Bronchial epithelial cell (primary cell): ENCODE measurements around the gene OR4N5. TPM values are rescaled to one million over a fixed set of nuclear protein-coding genes. Genes with fewer than 3 reads are reported as not detected.
"Not testable (repeated sequence)": the region's sequence is repeated elsewhere in the genome, so short reads cannot be mapped to it uniquely, and the experiment has no call there.

Experiments
- DNase-seq: peaks from one replicate; pipeline ENCODE4 v3.0.0-alpha.2; 2010; ENCODE audit warnings: low read depth
- FAIRE-seq: peaks from 2 replicates; lab custom pipeline; 2011; peaks lifted over from hg19 to GRCh38; lab: Jason Lieb, UNC
- H3K27me3 ChIP-seq: 2 replicates; pipeline ENCODE4 v1.5.1; 2011; ENCODE audit warnings: low read length; ENCODE audit not compliant: control insufficient read depth, insufficient read depth
- H3K36me3 ChIP-seq: 2 replicates; pipeline ENCODE4 v1.5.1; 2011; ENCODE audit warnings: low read length; ENCODE audit not compliant: control insufficient read depth, insufficient read depth
- H3K4me3 ChIP-seq: 2 replicates; pipeline ENCODE4 v1.5.1; 2011; ENCODE audit warnings: mild to moderate bottlenecking, low read depth, low read length, control low read depth
- CTCF ChIP-seq: IDR thresholded peaks from 2 replicates; pipeline ENCODE4 v1.5.1; 2011; ENCODE audit warnings: mild to moderate bottlenecking, moderate library complexity, low read length, control low read depth, inconsistent platforms; ENCODE audit not compliant: insufficient read depth, severe bottlenecking
- total RNA-seq: library from RNA; depleted of rRNA; stranded (reverse); fragments of >200 nt; gene quantifications from 2 replicates; pipeline ENCODE4 v1.2.1, GENCODE V29; 2014

The OR4N5 gene
- total RNA-seq, 1 donor from 2014 or later, result not detected

- TF ChIP-seq CTCF, result no peak
- no peak overlapping the region for H3K4me3 ChIP-seq
- DNase-seq, result no peak
- H3K36me3 ChIP-seq, result no peaks in the 10 kb centered on the region
- no peaks in the 10 kb centered on the region for H3K27me3 ChIP-seq
- FAIRE-seq, result no peak
Observed at GRCh38 chr14:20116748-20117147, 21.9 kb upstream of the OR4N5 start.

GRCh38 chr14:20118795-20119194 lies 19.8 kb upstream of the OR4N5 start:
- H3K27me3 ChIP-seq, result no peaks in the 10 kb centered on the region
- DNase-seq (no peak), FAIRE-seq (no peak)
- no peak for TF ChIP-seq CTCF
- no peak overlapping the region for H3K4me3 ChIP-seq
- no peaks in the 10 kb centered on the region for H3K36me3 ChIP-seq

GRCh38 chr14:20143911-20144310 lies 5.3 kb downstream of the OR4N5 start:
- Histone ChIP-seq H3K4me3 (no peak overlapping the region), H3K27me3 (no peaks in the 10 kb centered on the region), H3K36me3 (no peaks in the 10 kb centered on the region)
- FAIRE-seq (no peak), DNase-seq (no peak)
- TF ChIP-seq CTCF, result no peak

GRCh38 chr14:20144820-20145219 lies 6.2 kb downstream of the OR4N5 start:
- no peak for TF ChIP-seq CTCF
- no peak for DNase-seq

GRCh38 chr14:20164462-20164861 lies 25.8 kb downstream of the OR4N5 start:
- TF ChIP-seq CTCF, result no peak
- Histone ChIP-seq H3K36me3 (no peaks in the 10 kb centered on the region), H3K27me3 (no peaks in the 10 kb centered on the region), H3K4me3 (no peak overlapping the region)
- no peak for FAIRE-seq
- DNase-seq, result no peak

More at GRCh38 chr14:20144820-20145219, 6.2 kb downstream of the OR4N5 start:
- FAIRE-seq, result no peak
- Histone ChIP-seq H3K27me3 (no peaks in the 10 kb centered on the region), H3K4me3 (no peak overlapping the region), H3K36me3 (no peaks in the 10 kb centered on the region)

GRCh38 chr14:20167091-20167490 lies 28.5 kb downstream of the OR4N5 start:
- no peak for TF ChIP-seq CTCF
- Histone ChIP-seq H3K27me3 (no peaks in the 10 kb centered on the region), H3K4me3 (no peak overlapping the region), H3K36me3 (no peaks in the 10 kb centered on the region)
- DNase-seq (no peak), FAIRE-seq (no peak)

GRCh38 chr14:20169852-20170251 lies 31.2 kb downstream of the OR4N5 start:
- not testable (repeated sequence) for FAIRE-seq, H3K27me3 ChIP-seq, H3K4me3 ChIP-seq, H3K36me3 ChIP-seq
- DNase-seq, result peak; percentile 41

GRCh38 chr14:20174205-20174604 lies 35.6 kb downstream of the OR4N5 start:
- not testable (repeated sequence) for H3K36me3 ChIP-seq, FAIRE-seq, H3K27me3 ChIP-seq, DNase-seq, H3K4me3 ChIP-seq
